Aorta (tissue), 5 donors: ENCODE measurements around the gene ZNF480. TPM values are rescaled to one million over a fixed set of nuclear protein-coding genes. Genes with fewer than 3 reads are reported as not detected.
"Not testable (repeated sequence)": the region's sequence is repeated elsewhere in the genome, so short reads cannot be mapped to it uniquely, and the experiment has no call there.

Experiments used
- ATAC-seq: fragments of 200-7000 bp; cut with Tn5 transposase; one replicate; pipeline ENCODE4 v1.9.1; 2022; ENCODE audit warnings: moderate library complexity; ENCODE audit not compliant: low FRiP score
- DNase-seq, 2 donors: peaks; one replicate each; pipeline ENCODE4 v3.0.0-alpha.2; 2020
- H3K27ac ChIP-seq, 2 donors: one replicate each; pipeline ENCODE4 v1.5.1; 2013; ENCODE audit warnings: low read length in 2 of 2, mild to moderate bottlenecking in 2 of 2, moderate library complexity in 2 of 2, control low read depth in 1 of 2, inconsistent platforms in 1 of 2, low read depth in 1 of 2
- H3K27me3 ChIP-seq, 2 donors: one replicate each; pipeline ENCODE4 v1.6.1; 2013; ENCODE audit warnings: control low read depth in 1 of 2, low read length in 1 of 2, mild to moderate bottlenecking in 1 of 2, moderate library complexity in 1 of 2; ENCODE audit not compliant: insufficient read depth in 2 of 2, control insufficient read depth in 1 of 2
- H3K36me3 ChIP-seq, 2 donors: one replicate each; pipeline ENCODE4 v1.6.1; 2013; ENCODE audit warnings: control low read depth in 1 of 2, low read length in 1 of 2, mild to moderate bottlenecking in 1 of 2; ENCODE audit not compliant: insufficient read depth in 2 of 2, control insufficient read depth in 1 of 2
- H3K4me1 ChIP-seq, 2 donors: one replicate each; pipeline ENCODE4 v1.6.1; 2013; ENCODE audit warnings: low read length in 2 of 2, control low read depth in 1 of 2, mild to moderate bottlenecking in 1 of 2, moderate library complexity in 1 of 2; ENCODE audit not compliant: insufficient read depth in 2 of 2, control insufficient read depth in 1 of 2
- H3K4me3 ChIP-seq, 2 donors: one replicate each; pipeline ENCODE4 v1.5.1; 2013; ENCODE audit warnings: low read length in 2 of 2, control low read depth in 1 of 2, mild to moderate bottlenecking in 1 of 2
- H3K9me3 ChIP-seq: one replicate; pipeline ENCODE4 v1.6.1; 2013; ENCODE audit warnings: mild to moderate bottlenecking, low read length; ENCODE audit not compliant: control insufficient read depth
- WGBS, 2 donors: extraction: QIAGEN DNeasy Blood & Tissue Kit; methylation state at CpG; one replicate each; pipeline ENCODE4 v1.1.7; 2013; 5-methylcytosine and 5-hydroxymethylcytosine counted together
- intact Hi-C, 2 donors: fragments of 100-400 bp; cut with DNase I; formaldehyde crosslinking; loops; one replicate each; pipeline versions ENCODE4 v1.14.2 to v1.15.0; 2022
- long read RNA-seq, 2 donors: library from polyadenylated mRNA; unstranded; transcript quantifications; one replicate each; pipeline ENCODE4 v2.0.0, GENCODE V29; 2020 to 2021
- polyA plus RNA-seq, 2 donors: library from polyadenylated mRNA; stranded (reverse); fragments of 200-250 nt; gene quantifications; one replicate each; pipeline ENCODE4 v1.2.3, GENCODE V29; 2013
- total RNA-seq, 2 donors: library from RNA; stranded (reverse); fragmentation: NEBNext Ultra II Directional; extraction: Animal tissue kit (Norgen Biotek cat#: 25700); gene quantifications; one replicate each; pipeline ENCODE4 v1.2.1, GENCODE V29; 2021
- donor health status: healthy with polysubstance abuse.
- donor health status: Bipolar disorder and iron deficiency.
- donor health status: DM: no; HTN: no; CAD: no.
- donor health status: DM: no; HTN: no; CAD: no.
- donor health status: DM: yes; HTN: yes; CAD: no.

ZNF480 gene
- total RNA-seq (10 to 100 TPM in 1 of 2 donors, 1 to 10 TPM in 1; 10.0 to 15.7 TPM), polyA plus RNA-seq (1 to 10 TPM; 5.4 to 6.0 TPM)
- long read RNA-seq, donor 1, full-length matches to known transcripts: 2 of 2 reads
- long read RNA-seq, donor 1, partial matches to known transcripts: 0 of 2 reads
- long read RNA-seq, donor 1, other reads (novel, unspliced or antisense): 0 of 2 reads
- long read RNA-seq, donor 2, partial matches to known transcripts: 0 of 5 reads
- long read RNA-seq, donor 2, other reads (novel, unspliced or antisense): 5 of 5 reads

DNA sequence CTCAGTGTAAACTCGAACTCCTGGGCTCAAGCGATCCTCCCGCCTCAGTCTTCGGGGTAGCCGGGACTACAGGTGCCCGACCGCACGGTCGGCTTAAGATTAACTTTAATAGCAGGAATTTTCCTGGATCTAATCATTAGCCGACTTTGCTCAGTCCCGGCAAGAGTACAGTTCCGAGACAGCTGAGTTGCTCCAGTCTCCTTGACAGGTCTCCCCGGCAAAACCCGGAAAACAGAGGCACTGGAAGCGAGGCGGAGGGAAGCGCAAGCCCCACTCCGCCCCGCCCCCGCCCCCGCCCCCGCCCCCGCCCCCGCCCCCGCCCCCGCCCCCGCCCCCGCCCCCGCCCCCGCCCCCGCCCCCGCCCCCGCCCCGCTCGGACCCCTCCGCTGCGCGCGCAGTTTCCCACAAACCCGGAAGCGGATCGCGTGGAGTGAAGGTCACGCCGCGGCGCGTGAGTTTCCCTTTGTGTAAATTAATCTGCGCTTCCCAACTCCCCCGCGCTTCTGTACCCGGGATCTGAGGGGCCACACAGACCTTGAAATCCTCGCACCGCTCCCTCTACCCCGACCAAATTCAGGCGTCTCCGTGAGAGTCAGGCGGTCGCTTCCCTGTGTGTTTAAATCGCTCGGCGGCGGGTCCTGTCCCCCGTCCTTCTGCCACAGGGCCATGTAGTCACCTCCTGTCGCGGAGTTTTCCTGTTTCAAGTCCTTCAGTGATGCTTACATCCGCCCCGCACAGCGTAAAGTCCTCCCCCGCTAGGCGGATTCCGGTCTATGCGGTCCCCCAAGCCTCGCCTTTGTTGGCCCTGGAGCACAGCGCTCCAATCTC, at the start of gene ZNF480:
Gene ZNF480 (plus strand): TSS at position 397 of the 828 bp plus-strand sequence. CDS start 3,244 bp downstream, outside the sequence.
- Histone ChIP-seq H3K27ac (peak within 1 kb of the TSS in 1 of 2 donors; percentile 87), H3K36me3 (peaks cover 5 to 8% of the 10 kb centered on the region in 2 donors), H3K4me1 (no peaks in the 10 kb centered on the region), H3K4me3 (peak within 1 kb of the TSS; percentile 49 to 60), H3K27me3 (no peaks in the 10 kb centered on the region), H3K9me3 (peaks cover 2% of the 10 kb centered on the region)
- WGBS, 2 donors: 0 to 1% methylated on average over 55 to 71 of the region's 75 CpGs
- intact Hi-C loops: loop anchor here in 1 of 2 donors (5.0 kb wide), 1 partner anchor 40 kb away; the partner anchor contains the start of gene ZNF610
- ATAC-seq (peak; percentile 92), DNase-seq (peak; percentile 91 to 95)

DNA sequence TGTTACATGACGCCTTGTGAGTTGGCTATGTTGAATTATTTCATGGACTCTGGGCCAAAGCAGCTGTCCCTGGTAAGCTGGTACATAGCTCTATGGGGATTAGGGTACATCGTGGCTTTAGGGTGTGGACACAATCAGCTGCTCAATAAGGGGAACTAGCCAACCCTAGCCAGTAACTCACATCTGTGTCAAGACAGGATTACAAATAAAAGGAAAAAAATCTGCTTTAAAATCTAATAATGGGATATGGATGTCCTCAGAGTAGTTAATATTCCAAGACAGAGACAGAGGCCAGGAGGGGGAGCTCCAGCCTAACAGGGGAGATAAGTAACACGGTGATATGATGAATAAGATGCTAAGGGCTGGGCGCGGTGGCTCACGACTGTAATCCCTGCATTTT, 48.7 kb upstream of the ZNF480 start:
- no peak overlapping the region for H3K4me3 ChIP-seq
- no peaks in the 10 kb centered on the region for H3K27me3 ChIP-seq
- DNase-seq (peak; percentile 73 to 82), ATAC-seq (no peak)
- 13 to 14% methylated on average over 6 of the region's 6 CpGs for WGBS, 2 donors
- intact Hi-C loops: no loop called here
- no peaks in the 10 kb centered on the region for H3K36me3 ChIP-seq
- no peaks in the 10 kb centered on the region for H3K9me3 ChIP-seq
- H3K27ac ChIP-seq: no peak overlapping the region
- no peaks in the 10 kb centered on the region for H3K4me1 ChIP-seq

DNA sequence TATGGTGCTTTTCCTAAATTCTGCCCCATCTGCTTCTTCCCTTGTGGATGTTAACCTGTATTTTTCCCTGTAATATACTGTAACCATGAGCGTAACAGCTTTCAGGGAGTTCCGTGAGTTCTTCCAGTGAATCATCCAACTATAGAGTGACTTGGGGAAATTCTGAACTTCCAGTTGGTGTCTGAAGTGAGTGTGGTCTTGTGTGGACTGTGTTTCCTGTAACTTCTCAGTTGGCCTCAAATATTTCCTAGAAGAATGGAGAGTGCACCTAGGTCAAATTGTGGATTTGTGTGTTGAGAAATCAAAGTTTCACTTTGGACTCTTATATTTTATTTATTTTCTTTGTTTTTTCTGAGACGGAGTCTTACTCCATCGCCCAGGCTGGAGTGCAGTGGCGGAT, 38.5 kb upstream of the ZNF480 start:
- H3K36me3 ChIP-seq: no peaks in the 10 kb centered on the region
- ATAC-seq: no peak
- H3K9me3 ChIP-seq: no peaks in the 10 kb centered on the region
- no peaks in the 10 kb centered on the region for H3K27me3 ChIP-seq
- no peaks in the 10 kb centered on the region for H3K4me1 ChIP-seq
- no peak for DNase-seq
- intact Hi-C loops: no loop called here
- H3K27ac ChIP-seq: no peak overlapping the region
- no peak overlapping the region for H3K4me3 ChIP-seq
- WGBS, 2 donors: 94% methylated on average over 5 of the region's 5 CpGs

DNA sequence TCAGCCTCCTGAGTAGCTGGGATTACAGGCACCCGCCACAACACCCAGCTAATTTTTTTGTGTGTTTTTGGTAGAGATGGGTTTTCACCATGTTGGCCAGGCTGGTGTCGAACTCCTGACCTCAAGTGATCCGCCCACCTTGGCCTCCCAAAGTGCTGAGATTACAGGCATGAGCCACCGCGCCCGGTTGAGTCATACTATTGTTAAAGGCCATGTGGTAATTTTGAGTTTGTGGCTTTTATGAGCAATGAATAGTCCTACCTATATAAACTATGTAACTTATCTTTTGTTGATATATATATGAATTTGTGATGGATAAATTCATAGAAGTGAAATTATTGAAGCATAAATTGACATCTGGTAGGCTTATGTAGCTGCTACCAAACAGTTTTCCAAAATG, 31.4 kb upstream of the ZNF480 start:
- H3K4me3 ChIP-seq, H3K27ac ChIP-seq, H3K27me3 ChIP-seq, DNase-seq, ATAC-seq, H3K4me1 ChIP-seq, H3K36me3 ChIP-seq, intact Hi-C loops, H3K9me3 ChIP-seq: not testable (repeated sequence)
- WGBS, 2 donors: 94 to 95% methylated on average over 6 of the region's 6 CpGs

DNA sequence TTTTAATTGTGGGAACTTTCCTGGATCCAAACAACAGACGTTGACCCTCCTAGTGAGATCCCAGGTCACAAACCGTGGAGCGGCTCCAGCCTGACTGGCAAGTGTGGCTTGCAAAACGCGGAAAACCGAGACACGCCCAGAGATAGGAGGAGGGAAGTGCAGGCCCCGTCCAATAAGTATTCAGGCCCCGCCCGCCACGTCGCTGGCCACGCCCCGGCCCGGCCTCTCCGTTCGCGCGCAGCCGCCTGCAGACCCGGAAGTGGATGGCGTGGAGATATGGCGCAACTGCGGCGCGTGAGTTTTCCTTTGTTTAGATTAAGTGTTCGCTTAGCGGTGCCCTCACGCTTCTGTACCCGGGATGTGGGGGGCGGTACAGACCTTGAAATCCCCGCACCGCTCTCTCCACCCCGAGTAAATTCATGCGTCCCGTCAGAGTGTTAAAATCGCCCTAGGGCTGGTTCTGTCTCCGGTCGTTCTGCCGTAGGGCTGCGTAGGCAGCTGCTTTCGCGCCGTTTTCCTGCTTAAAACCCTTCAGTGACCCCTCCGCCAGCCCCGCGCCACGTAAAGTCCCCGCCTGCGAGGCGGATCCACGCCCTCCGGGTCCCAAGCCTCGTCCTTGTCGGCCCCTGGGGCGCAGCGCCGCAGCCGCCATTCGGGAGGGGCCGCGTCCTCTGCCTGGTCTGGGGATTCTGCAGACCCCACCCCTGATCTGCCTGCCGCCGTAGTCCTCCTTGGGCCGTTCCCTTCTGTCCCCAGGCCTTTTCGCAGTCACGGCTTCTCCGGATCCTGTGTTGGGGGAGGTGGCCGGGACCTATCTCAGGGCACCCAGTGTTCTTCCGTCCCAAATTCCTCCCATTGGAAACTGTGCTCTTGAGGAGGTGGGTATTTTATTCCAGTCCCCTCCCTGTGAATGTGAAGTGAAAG, 27.4 kb upstream of the ZNF480 start, which contains the start of gene ZNF766:
Gene ZNF766 (plus strand): TSS at position 250 of the 924 bp plus-strand sequence. CDS start 27 bp downstream, at position 277.
- H3K9me3 ChIP-seq: no peaks in the 10 kb centered on the region
- H3K27ac ChIP-seq: peak within 1 kb of the TSS; percentile 52 to 63
- ATAC-seq (peak; percentile 100), DNase-seq (peak; percentile 98 to 99)
- H3K4me1 ChIP-seq: no peaks in the 10 kb centered on the region
- H3K36me3 ChIP-seq: no peaks in the 10 kb centered on the region
- no peaks in the 10 kb centered on the region for H3K27me3 ChIP-seq
- 0% methylated on average over 70 of the region's 70 CpGs for WGBS, 2 donors
- peak within 1 kb of the TSS; percentile 63 to 72 for H3K4me3 ChIP-seq
- intact Hi-C loops: no loop called here

DNA sequence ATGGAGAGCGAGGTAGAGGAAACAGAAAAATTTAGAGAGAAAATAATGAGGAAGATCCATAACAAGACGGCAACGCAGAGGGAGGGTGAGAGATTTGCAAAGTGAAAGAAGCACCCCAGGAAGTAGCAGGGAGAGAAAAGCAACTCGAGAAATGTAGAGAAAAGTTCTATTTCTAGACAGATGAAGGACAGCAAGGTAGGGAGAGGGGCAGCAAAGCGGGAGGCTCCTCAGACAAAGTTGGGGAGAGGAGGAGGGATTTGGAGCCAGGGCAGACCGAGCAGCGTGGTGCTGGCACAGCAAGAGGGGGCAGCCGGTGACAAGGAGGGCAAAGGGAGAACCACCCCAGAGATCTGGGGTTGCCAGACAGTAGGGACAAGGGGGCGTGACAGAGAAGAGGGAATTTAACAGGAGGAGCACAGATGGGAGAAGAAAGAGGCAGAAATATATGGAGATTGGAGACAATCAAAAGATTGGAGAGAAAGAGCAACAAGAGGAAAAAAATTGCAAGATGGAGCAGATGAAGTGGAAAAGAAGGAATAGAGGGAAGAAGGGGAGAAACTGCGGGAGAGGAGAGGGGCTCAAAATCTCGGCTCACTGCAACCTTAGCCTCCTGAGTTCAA, 26.6 kb upstream of the ZNF480 start:
- Histone ChIP-seq H3K4me3 (peak overlapping the region; percentile 63 to 72), H3K36me3 (no peaks in the 10 kb centered on the region), H3K4me1 (no peaks in the 10 kb centered on the region), H3K27me3 (no peaks in the 10 kb centered on the region), H3K9me3 (no peaks in the 10 kb centered on the region), H3K27ac (peak overlapping the region in 1 of 2 donors; percentile 7)
- ATAC-seq (no peak), DNase-seq (no peak)
- intact Hi-C loops: no loop called here
- 5% methylated on average over 11 of the region's 11 CpGs for WGBS, 2 donors

DNA sequence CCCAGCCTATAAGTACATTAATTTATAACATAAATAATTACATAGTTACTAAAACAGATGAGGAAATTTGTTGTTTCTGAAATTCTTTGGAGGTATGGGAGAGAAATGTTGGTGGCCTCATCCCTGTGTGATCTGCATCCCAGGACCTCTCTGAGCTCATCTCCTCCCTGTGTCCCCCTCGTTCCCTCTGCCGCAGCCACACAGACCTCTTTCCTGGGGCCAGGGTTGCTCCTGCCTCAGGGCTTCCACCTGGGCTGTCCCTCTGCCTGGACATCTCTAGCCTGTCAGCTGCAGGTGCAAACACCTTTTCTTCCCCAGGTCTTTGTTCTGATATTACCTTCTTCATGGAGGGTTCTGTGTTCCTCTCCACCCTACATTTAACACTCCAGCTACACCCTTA, 23.7 kb upstream of the ZNF480 start:
- intact Hi-C loops: no loop called here
- WGBS, 2 donors: 96 to 98% methylated on average over 2 of the region's 2 CpGs
- Histone ChIP-seq H3K4me3 (no peak overlapping the region), H3K9me3 (no peaks in the 10 kb centered on the region), H3K27ac (no peak overlapping the region), H3K4me1 (no peaks in the 10 kb centered on the region), H3K27me3 (no peaks in the 10 kb centered on the region), H3K36me3 (no peaks in the 10 kb centered on the region)
- no peak for ATAC-seq
- no peak for DNase-seq

DNA sequence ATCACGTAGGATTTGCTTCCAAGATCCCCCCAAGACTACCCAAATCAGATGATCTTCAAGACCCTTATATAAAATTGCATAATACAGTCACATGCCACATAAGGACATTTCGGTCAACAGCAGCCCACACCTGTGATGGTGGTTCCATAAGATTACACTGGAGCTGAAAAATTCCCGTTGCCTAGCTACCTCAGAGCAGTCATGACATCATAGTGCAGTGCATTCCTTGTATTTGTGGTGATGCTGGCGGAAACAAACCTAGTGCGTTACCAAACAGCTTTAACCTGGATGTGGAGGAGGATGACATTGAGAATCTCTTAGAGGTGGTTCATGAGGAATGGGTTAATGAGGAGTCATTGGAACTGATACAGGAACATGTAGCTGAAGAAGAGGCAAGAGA, 22.8 kb upstream of the ZNF480 start:
- Histone ChIP-seq H3K27ac (no peak overlapping the region), H3K36me3 (no peaks in the 10 kb centered on the region), H3K4me3 (no peak overlapping the region), H3K27me3 (no peaks in the 10 kb centered on the region), H3K9me3 (no peaks in the 10 kb centered on the region), H3K4me1 (no peaks in the 10 kb centered on the region)
- whole genome bisulfite sequencing, 2 donors: 80 to 87% methylated on average over 5 of the region's 5 CpGs
- ATAC-seq (no peak), DNase-seq (no peak)
- intact Hi-C loops: no loop called here
